GM21737 (cell line): ENCODE measurements around the gene PDSS2.
"Not testable (repeated sequence)": the region's sequence is repeated elsewhere in the genome, so short reads cannot be mapped to it uniquely, and the experiment has no call there.

Experiments used
- ATAC-seq: cut with Tn5 transposase; IDR thresholded peaks from one replicate; pipeline ENCODE4 v1.9.1; 2021; ENCODE audit warnings: mild to moderate bottlenecking, moderate library complexity; ENCODE audit not compliant: unreplicated experiment

Gene PDSS2

GRCh38 chr6:107230448-107230847, 228.9 kb downstream of the PDSS2 start:
- ATAC-seq = no peak

- ATAC-seq = no peak
These were observed 229.3 kb downstream of the PDSS2 start for GRCh38 chr6:107230024-107230423.

- no peak for ATAC-seq
These were observed 230.6 kb downstream of the PDSS2 start for GRCh38 chr6:107228754-107229153.

GRCh38 chr6:107221519-107221918, 237.8 kb downstream of the PDSS2 start:
- ATAC-seq = no peak

- no peak for ATAC-seq
These were observed 239.5 kb downstream of the PDSS2 start for GRCh38 chr6:107219851-107220250.

- no peak for ATAC-seq
These were observed 241.2 kb downstream of the PDSS2 start for GRCh38 chr6:107218142-107218541.

- no peak for ATAC-seq
These were observed 242.1 kb downstream of the PDSS2 start for GRCh38 chr6:107217248-107217647.

GRCh38 chr6:107216197-107216933, 243.0 kb downstream of the PDSS2 start:
- ATAC-seq = no peak

- no peak for ATAC-seq
These were observed 244.0 kb downstream of the PDSS2 start for GRCh38 chr6:107215334-107215733.

GRCh38 chr6:107214655-107215054, 244.7 kb downstream of the PDSS2 start:
- no peak for ATAC-seq

- no peak for ATAC-seq
These were observed 249.7 kb downstream of the PDSS2 start for GRCh38 chr6:107209406-107210305.

GRCh38 chr6:107207251-107207873, 252.0 kb downstream of the PDSS2 start:
- ATAC-seq = no peak

GRCh38 chr6:107205058-107205998, 254.0 kb downstream of the PDSS2 start:
- no peak for ATAC-seq

GRCh38 chr6:107202876-107203468, 256.4 kb downstream of the PDSS2 start:
- ATAC-seq = no peak

- ATAC-seq = no peak
These were observed 260.5 kb downstream of the PDSS2 start for GRCh38 chr6:107198631-107199416.

- no peak for ATAC-seq
These were observed 263.2 kb downstream of the PDSS2 start for GRCh38 chr6:107196152-107196551.

GRCh38 chr6:107194723-107195122, 264.6 kb downstream of the PDSS2 start:
- not testable (repeated sequence) for ATAC-seq

GRCh38 chr6:107192830-107193229, 266.5 kb downstream of the PDSS2 start:
- ATAC-seq = no peak

- ATAC-seq = no peak
These were observed 271.7 kb downstream of the PDSS2 start for GRCh38 chr6:107187630-107188029.
